ENCODE data around the gene TMIGD2.
A peak's percentile ranks its signal among the peaks of the same experiment; 100 is the strongest.
"Not testable (repeated sequence)": the region's sequence is repeated elsewhere in the genome, so short reads cannot be mapped to it uniquely, and the experiment has no call there.

The TMIGD2 gene

GRCh38 chr19:4338441-4339355, 36.5 kb upstream of the TMIGD2 start, which contains the start of gene STAP2:
STAP2 (minus strand) TSS chr19:4338827; CDS start chr19:4338753, 74 bp downstream.
- Histone ChIP-seq H3K4me1 (ENCODE audit: insufficient read depth, low read length) (no peaks in the 10 kb centered on the region), H3K36me3 (ENCODE audit: insufficient read depth, low read depth, low read length) (no peaks in the 10 kb centered on the region), H3K4me3 (ENCODE audit: low read length) (peak within 1 kb of the TSS; percentile 62), H3K9me3 (ENCODE audit: insufficient read depth, low read depth, low read length) (no peaks in the 10 kb centered on the region), H3K27me3 (ENCODE audit: insufficient read depth, low read length) (no peaks in the 10 kb centered on the region), H3K27ac (ENCODE audit: low read length) (no peak within 1 kb of the TSS), H3K9ac (ENCODE audit: low read depth, low read length) (no peak within 1 kb of the TSS)

GRCh38 chr19:4337906-4338440, 35.8 kb upstream of the TMIGD2 start:
- H3K4me3 ChIP-seq (ENCODE audit: low read length), result peak overlapping the region; percentile 62
- no peaks in the 10 kb centered on the region for H3K36me3 ChIP-seq (ENCODE audit: insufficient read depth, low read depth, low read length)
- no peaks in the 10 kb centered on the region for H3K9me3 ChIP-seq (ENCODE audit: insufficient read depth, low read depth, low read length)
- no peaks in the 10 kb centered on the region for H3K27me3 ChIP-seq (ENCODE audit: insufficient read depth, low read length)
- no peaks in the 10 kb centered on the region for H3K4me1 ChIP-seq (ENCODE audit: insufficient read depth, low read length)
- no peak overlapping the region for H3K9ac ChIP-seq (ENCODE audit: low read depth, low read length)
- H3K27ac ChIP-seq (ENCODE audit: low read length), result no peak overlapping the region

GRCh38 chr19:4334929-4335570, 32.9 kb upstream of the TMIGD2 start:
- Histone ChIP-seq H3K9ac (ENCODE audit: low read depth, low read length) (no peak overlapping the region), H3K9me3 (ENCODE audit: insufficient read depth, low read depth, low read length) (no peaks in the 10 kb centered on the region), H3K27ac (ENCODE audit: low read length) (no peak overlapping the region), H3K36me3 (ENCODE audit: insufficient read depth, low read depth, low read length) (no peaks in the 10 kb centered on the region), H3K27me3 (ENCODE audit: insufficient read depth, low read length) (no peaks in the 10 kb centered on the region), H3K4me1 (ENCODE audit: insufficient read depth, low read length) (no peaks in the 10 kb centered on the region), H3K4me3 (ENCODE audit: low read length) (no peak overlapping the region)

GRCh38 chr19:4329858-4330257, 27.7 kb upstream of the TMIGD2 start:
- no peaks in the 10 kb centered on the region for H3K36me3 ChIP-seq (ENCODE audit: insufficient read depth, low read depth, low read length)
- H3K4me1 ChIP-seq (ENCODE audit: insufficient read depth, low read length), result 0 out of 2 replicates have a peak, but pooled peaks cover 2% of the 10 kb centered on the region
- no peak overlapping the region for H3K27ac ChIP-seq (ENCODE audit: low read length)
- no peaks in the 10 kb centered on the region for H3K9me3 ChIP-seq (ENCODE audit: insufficient read depth, low read depth, low read length)
- H3K4me3 ChIP-seq (ENCODE audit: low read length), result no peak overlapping the region
- H3K9ac ChIP-seq (ENCODE audit: low read depth, low read length), result no peak overlapping the region
- H3K27me3 ChIP-seq (ENCODE audit: insufficient read depth, low read length), result no peaks in the 10 kb centered on the region

GRCh38 chr19:4328991-4329681, 26.9 kb upstream of the TMIGD2 start:
- Histone ChIP-seq H3K9ac (ENCODE audit: low read depth, low read length) (peak overlapping the region; percentile 72; the same call in 1 of the 2 replicates), H3K4me3 (ENCODE audit: low read length) (peak overlapping the region; percentile 87)
- H3K27ac ChIP-seq (ENCODE audit: low read length); H3K36me3 ChIP-seq (ENCODE audit: insufficient read depth, low read depth, low read length); H3K9me3 ChIP-seq (ENCODE audit: insufficient read depth, low read depth, low read length); H3K27me3 ChIP-seq (ENCODE audit: insufficient read depth, low read length); H3K4me1 ChIP-seq (ENCODE audit: insufficient read depth, low read length): not testable (repeated sequence)

- H3K9me3 ChIP-seq (ENCODE audit: insufficient read depth, low read depth, low read length), result no peaks in the 10 kb centered on the region
- no peaks in the 10 kb centered on the region for H3K27me3 ChIP-seq (ENCODE audit: insufficient read depth, low read length)
- no peaks in the 10 kb centered on the region for H3K36me3 ChIP-seq (ENCODE audit: insufficient read depth, low read depth, low read length)
- H3K27ac ChIP-seq (ENCODE audit: low read length), result no peak overlapping the region
- peak overlapping the region; percentile 72; the same call in 1 of the 2 replicates for H3K9ac ChIP-seq (ENCODE audit: low read depth, low read length)
- H3K4me1 ChIP-seq (ENCODE audit: insufficient read depth, low read length), result 0 out of 2 replicates have a peak, but pooled peaks cover 2% of the 10 kb centered on the region
- peak overlapping the region; percentile 87 for H3K4me3 ChIP-seq (ENCODE audit: low read length)
Observed at GRCh38 chr19:4328243-4328990, 26.2 kb upstream of the TMIGD2 start.

- H3K4me1 ChIP-seq (ENCODE audit: insufficient read depth, low read length), result 0 out of 2 replicates have a peak, but pooled peaks cover 2% of the 10 kb centered on the region
- H3K4me3 ChIP-seq (ENCODE audit: low read length), result peak overlapping the region; percentile 58
- no peak overlapping the region for H3K27ac ChIP-seq (ENCODE audit: low read length)
- no peaks in the 10 kb centered on the region for H3K27me3 ChIP-seq (ENCODE audit: insufficient read depth, low read length)
- no peak overlapping the region for H3K9ac ChIP-seq (ENCODE audit: low read depth, low read length)
- no peaks in the 10 kb centered on the region for H3K36me3 ChIP-seq (ENCODE audit: insufficient read depth, low read depth, low read length)
- H3K9me3 ChIP-seq (ENCODE audit: insufficient read depth, low read depth, low read length), result no peaks in the 10 kb centered on the region
Observed at GRCh38 chr19:4327877-4328242, 25.7 kb upstream of the TMIGD2 start.

- peak overlapping the region; percentile 61 for H3K4me3 ChIP-seq (ENCODE audit: low read length)
Observed at GRCh38 chr19:4327252-4327876, 25.2 kb upstream of the TMIGD2 start.

GRCh38 chr19:4326837-4327251, 24.7 kb upstream of the TMIGD2 start:
- H3K36me3 ChIP-seq (ENCODE audit: insufficient read depth, low read depth, low read length), result no peaks in the 10 kb centered on the region
- H3K4me3 ChIP-seq (ENCODE audit: low read length), result peak overlapping the region; percentile 61
- H3K9me3 ChIP-seq (ENCODE audit: insufficient read depth, low read depth, low read length), result no peaks in the 10 kb centered on the region
- no peaks in the 10 kb centered on the region for H3K27me3 ChIP-seq (ENCODE audit: insufficient read depth, low read length)
- peak overlapping the region; percentile 55; the same call in 1 of the 2 replicates for H3K9ac ChIP-seq (ENCODE audit: low read depth, low read length)
- no peak overlapping the region for H3K27ac ChIP-seq (ENCODE audit: low read length)
- 0 out of 2 replicates have a peak, but pooled peaks cover 2% of the 10 kb centered on the region for H3K4me1 ChIP-seq (ENCODE audit: insufficient read depth, low read length)

More at GRCh38 chr19:4327252-4327876, 25.2 kb upstream of the TMIGD2 start:
- H3K36me3 ChIP-seq (ENCODE audit: insufficient read depth, low read depth, low read length), result no peaks in the 10 kb centered on the region
- peak overlapping the region; percentile 55; the same call in 1 of the 2 replicates for H3K9ac ChIP-seq (ENCODE audit: low read depth, low read length)
- H3K4me1 ChIP-seq (ENCODE audit: insufficient read depth, low read length), result 0 out of 2 replicates have a peak, but pooled peaks cover 2% of the 10 kb centered on the region
- no peaks in the 10 kb centered on the region for H3K27me3 ChIP-seq (ENCODE audit: insufficient read depth, low read length)
- no peaks in the 10 kb centered on the region for H3K9me3 ChIP-seq (ENCODE audit: insufficient read depth, low read depth, low read length)
- no peak overlapping the region for H3K27ac ChIP-seq (ENCODE audit: low read length)

GRCh38 chr19:4326215-4326836, 24.1 kb upstream of the TMIGD2 start:
- Histone ChIP-seq H3K27me3 (ENCODE audit: insufficient read depth, low read length) (no peaks in the 10 kb centered on the region), H3K9me3 (ENCODE audit: insufficient read depth, low read depth, low read length) (no peaks in the 10 kb centered on the region), H3K4me3 (ENCODE audit: low read length) (peak overlapping the region; percentile 61; the same call in 1 of the 2 replicates), H3K27ac (ENCODE audit: low read length) (no peak overlapping the region), H3K4me1 (ENCODE audit: insufficient read depth, low read length) (0 out of 2 replicates have a peak, but pooled peaks cover 2% of the 10 kb centered on the region), H3K36me3 (ENCODE audit: insufficient read depth, low read depth, low read length) (no peaks in the 10 kb centered on the region), H3K9ac (ENCODE audit: low read depth, low read length) (no peak overlapping the region)
